Osteoblast (primary cell): Measurements from ENCODE around the gene CDCA4. TPM values are rescaled to one million over a fixed set of nuclear protein-coding genes. Genes with fewer than 3 reads are reported as not detected.

ENCODE experiments used
- DNase-seq: peaks from one replicate; pipeline ENCODE4 v3.0.0; 2011; ENCODE audit warnings: low spot score, mixed read lengths; ENCODE audit not compliant: insufficient read length; ENCODE audit errors: missing footprints
- H2AFZ ChIP-seq: 2 replicates; pipeline ENCODE4 v1.6.0; 2011; ENCODE audit warnings: mild to moderate bottlenecking, low read length
- H3K27ac ChIP-seq: 2 replicates; pipeline ENCODE4 v1.5.1; 2011; ENCODE audit warnings: mild to moderate bottlenecking, low read depth, low read length, moderate library complexity
- H3K27me3 ChIP-seq: 2 replicates; pipeline ENCODE4 v1.6.0; 2012; ENCODE audit warnings: mild to moderate bottlenecking, control low read depth, inconsistent platforms, low read length, moderate library complexity; ENCODE audit not compliant: insufficient read depth
- H3K36me3 ChIP-seq: 2 replicates; pipeline ENCODE4 v1.5.1; 2011; ENCODE audit warnings: mild to moderate bottlenecking, low read length, control low read depth, moderate library complexity; ENCODE audit not compliant: insufficient read depth
- H3K4me1 ChIP-seq: 2 replicates; pipeline ENCODE4 v1.5.1; 2011; ENCODE audit warnings: mild to moderate bottlenecking, low read length, control low read depth, moderate library complexity; ENCODE audit not compliant: insufficient read depth
- H3K4me2 ChIP-seq: 2 replicates; pipeline ENCODE4 v1.6.0; 2011; ENCODE audit warnings: mild to moderate bottlenecking, low read length; ENCODE audit not compliant: insufficient read depth
- H3K4me3 ChIP-seq: fragments of 200-600 bp; sonication (generic); 3 replicates; pipeline ENCODE4 v1.5.1; 2012; ENCODE audit warnings: mild to moderate bottlenecking, low read length, inconsistent platforms; ENCODE audit not compliant: insufficient read depth
- H3K79me2 ChIP-seq: 2 replicates; pipeline ENCODE4 v1.6.0; 2012; ENCODE audit warnings: mild to moderate bottlenecking, low read length, control low read depth, inconsistent platforms; ENCODE audit not compliant: insufficient read depth
- H3K9me3 ChIP-seq: 2 replicates; pipeline ENCODE4 v1.5.1; 2011; ENCODE audit warnings: low read depth, low read length, control low read depth
- H4K20me1 ChIP-seq: 2 replicates; pipeline ENCODE4 v1.6.0; 2012; ENCODE audit warnings: mild to moderate bottlenecking, low read length, control low read depth; ENCODE audit not compliant: insufficient read depth
- CTCF ChIP-seq: IDR thresholded peaks from 2 replicates; pipeline ENCODE4 v1.5.1; 2011; ENCODE audit warnings: mild to moderate bottlenecking, low read depth, low read length, moderate library complexity; ENCODE audit errors: extremely low read depth
- total RNA-seq: library from RNA; depleted of rRNA; stranded (reverse); fragments of >200 nt; gene quantifications from 2 replicates; pipeline ENCODE4 v1.2.3, GENCODE V29; 2012

Gene CDCA4
- total RNA-seq, 1 donor: 13.8 TPM

- Histone ChIP-seq H3K4me2 (no peak overlapping the region), H3K9me3 (no peaks in the 10 kb centered on the region), H2AFZ (no peak overlapping the region), H3K27me3 (no peaks in the 10 kb centered on the region), H3K4me3 (no peak overlapping the region), H3K27ac (no peak overlapping the region), H3K4me1 (peaks cover 20% of the 10 kb centered on the region), H3K79me2 (peaks cover 4% of the 10 kb centered on the region), H4K20me1 (no peaks in the 10 kb centered on the region), H3K36me3 (no peaks in the 10 kb centered on the region)
- DNase-seq: no peak
- no peak for TF ChIP-seq CTCF
Measured at GRCh38 chr14:104966261-104966865, 54.5 kb downstream of the CDCA4 start.

- peaks cover 15% of the 10 kb centered on the region for H3K4me1 ChIP-seq
- no peaks in the 10 kb centered on the region for H3K9me3 ChIP-seq
- peaks cover 4% of the 10 kb centered on the region for H3K79me2 ChIP-seq
- no peaks in the 10 kb centered on the region for H3K36me3 ChIP-seq
- no peak for TF ChIP-seq CTCF
- no peaks in the 10 kb centered on the region for H3K27me3 ChIP-seq
- H4K20me1 ChIP-seq: no peaks in the 10 kb centered on the region
- no peak overlapping the region for H3K4me3 ChIP-seq
- no peak overlapping the region for H2AFZ ChIP-seq
- peak; percentile 73 for DNase-seq
- H3K27ac ChIP-seq: no peak overlapping the region
- H3K4me2 ChIP-seq: no peak overlapping the region
Measured at GRCh38 chr14:104965561-104966231, 55.2 kb downstream of the CDCA4 start.

- DNase-seq: peak; percentile 4
- H3K4me3 ChIP-seq: no peak overlapping the region
- no peak overlapping the region for H3K27ac ChIP-seq
- H3K36me3 ChIP-seq: no peaks in the 10 kb centered on the region
- H4K20me1 ChIP-seq: no peaks in the 10 kb centered on the region
- H3K4me2 ChIP-seq: no peak overlapping the region
- peaks cover 4% of the 10 kb centered on the region for H3K79me2 ChIP-seq
- H3K9me3 ChIP-seq: no peaks in the 10 kb centered on the region
- no peaks in the 10 kb centered on the region for H3K27me3 ChIP-seq
- TF ChIP-seq CTCF: no peak
- no peak overlapping the region for H2AFZ ChIP-seq
- peaks cover 12% of the 10 kb centered on the region for H3K4me1 ChIP-seq
Measured at GRCh38 chr14:104964546-104964945, 56.3 kb downstream of the CDCA4 start.

Other genes with a start within 250 kb of the CDCA4 start
- 156 and 188 TPM in 2 replicates for gene AKT1, start 225.3 kb downstream of the CDCA4 start, total RNA-seq
- gene ZBTB42, start 220.0 kb downstream of the CDCA4 start, total RNA-seq: 2.9 TPM in 2 replicates
- 17.1 and 21.0 TPM in 2 replicates for gene CEP170B, start 155.8 kb downstream of the CDCA4 start, total RNA-seq
- not detected in 2 replicates for gene PLD4, start 96.2 kb downstream of the CDCA4 start, total RNA-seq
- gene AHNAK2, start 42.7 kb downstream of the CDCA4 start, total RNA-seq: 30.8 and 31.8 TPM in 2 replicates
- gene CLBA1, start 35.3 kb downstream of the CDCA4 start, total RNA-seq: 11.5 and 12.3 TPM in 2 replicates
- under 0.01 TPM in 2 replicates for gene GPR132, start 44.3 kb upstream of the CDCA4 start, total RNA-seq
- gene JAG2, start 147.7 kb upstream of the CDCA4 start, total RNA-seq: 1.8 and 3.3 TPM in 2 replicates
- gene NUDT14, start 160.2 kb upstream of the CDCA4 start, total RNA-seq: 13.6 and 15.9 TPM in 2 replicates
- gene BTBD6, start 227.4 kb upstream of the CDCA4 start, total RNA-seq: 54.3 and 60.1 TPM in 2 replicates